Non-pigmented ciliary epithelial cell (primary cell): ENCODE measurements around the gene SMYD3.

ENCODE experiments used
- DNase-seq: peaks from one replicate; pipeline ENCODE4 v3.0.0-alpha.2; 2010; ENCODE audit warnings: low read depth

SMYD3 gene

GRCh38 chr1:245871191-245871590 lies 635.9 kb downstream of the SMYD3 start:
- DNase-seq = no peak

DNA sequence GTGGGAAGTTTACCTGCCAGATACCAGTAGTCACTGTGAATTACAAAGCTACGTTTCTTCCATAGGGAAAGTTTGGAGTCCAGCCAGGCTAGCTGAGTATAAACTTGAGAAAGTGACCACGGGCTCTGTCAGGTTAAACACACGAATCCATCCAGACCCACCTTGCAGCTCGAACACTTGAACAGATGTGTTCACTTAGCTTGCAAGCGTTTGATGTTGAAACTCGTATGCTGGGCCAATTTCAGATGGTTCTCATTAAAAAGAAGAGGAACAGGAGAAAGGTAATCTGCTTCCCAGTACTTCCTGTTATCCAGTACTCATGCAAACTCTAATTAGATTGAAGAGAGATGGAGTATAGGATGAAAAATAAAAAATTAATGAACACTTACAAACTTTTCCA lies 636.4 kb downstream of the SMYD3 start:
- DNase-seq = no peak

- DNase-seq = no peak
These were observed 637.2 kb downstream of the SMYD3 start for GRCh38 chr1:245869847-245870246.

DNA sequence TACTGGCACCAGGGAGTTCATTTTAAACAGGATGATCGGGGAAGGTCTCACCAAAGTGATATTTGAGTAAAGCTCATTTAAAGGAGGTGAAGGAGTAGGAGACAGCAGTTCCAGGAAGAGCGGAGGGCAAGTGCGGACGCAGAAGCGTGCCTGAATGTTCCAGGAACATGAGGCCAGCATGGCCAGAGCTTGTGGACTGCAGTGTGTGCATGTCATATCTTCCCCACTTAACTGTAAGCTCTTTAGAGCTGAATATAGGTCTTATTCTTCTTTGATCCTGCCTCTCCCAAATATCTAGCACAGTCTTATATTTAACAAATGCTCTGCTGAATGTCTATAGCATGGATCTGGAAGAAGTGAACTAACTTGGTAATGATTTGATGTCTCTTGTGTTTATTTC lies 639.3 kb downstream of the SMYD3 start:
- no peak for DNase-seq

DNA sequence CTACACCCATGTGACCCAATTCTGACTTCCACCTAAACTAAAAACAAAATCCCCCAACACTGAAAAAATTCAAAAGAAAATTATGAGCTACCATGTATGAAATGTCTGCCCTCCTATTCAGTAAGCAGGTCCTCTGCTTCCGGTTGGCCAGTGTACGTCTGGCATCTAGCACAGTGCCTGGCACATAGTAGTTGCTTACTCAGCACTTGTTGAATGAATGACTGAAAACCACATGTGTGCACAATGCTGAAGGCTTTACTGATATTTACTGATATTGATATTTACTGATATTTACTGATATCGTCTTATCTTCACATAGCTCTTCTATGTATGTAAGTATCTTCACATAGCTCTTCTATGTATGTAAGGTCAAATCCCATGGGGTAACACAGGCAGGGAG lies 642.2 kb downstream of the SMYD3 start:
- no peak for DNase-seq

GRCh38 chr1:245863566-245864184 lies 643.4 kb downstream of the SMYD3 start:
- no peak for DNase-seq

DNA sequence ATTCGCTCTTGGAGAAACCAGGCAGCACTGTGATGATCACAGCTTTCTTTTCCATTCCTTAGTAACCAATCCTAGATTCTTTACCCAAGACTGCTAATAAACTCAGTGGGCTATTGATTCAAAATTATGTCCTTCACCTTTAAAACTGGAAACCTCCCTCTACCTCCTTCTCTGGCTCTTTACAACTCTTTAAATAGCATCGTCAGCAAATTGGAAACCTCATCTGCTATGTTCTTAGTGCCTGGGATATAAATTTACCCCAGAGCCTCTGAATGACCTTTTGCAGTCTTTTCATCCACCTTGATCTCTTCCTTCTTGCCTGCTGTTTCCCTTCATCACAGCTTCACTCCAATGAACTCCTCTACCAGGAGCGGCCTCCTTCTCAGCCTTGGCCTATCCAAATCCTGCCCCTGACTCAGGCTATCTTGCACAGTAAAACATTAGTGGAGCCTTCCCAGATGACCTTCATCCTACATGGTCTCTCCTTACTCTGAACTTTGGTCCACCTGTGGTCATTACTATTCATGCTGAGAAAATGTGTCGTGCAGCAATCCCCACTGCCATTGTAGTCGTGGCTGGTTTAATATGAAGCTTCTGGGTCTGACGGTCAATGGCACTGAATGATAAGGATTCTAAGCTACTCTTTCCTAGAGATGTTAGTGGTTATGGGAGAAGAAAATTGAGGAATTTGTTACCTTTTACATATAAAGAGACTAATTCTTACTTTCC lies 644.1 kb downstream of the SMYD3 start:
- DNase-seq = no peak

DNA sequence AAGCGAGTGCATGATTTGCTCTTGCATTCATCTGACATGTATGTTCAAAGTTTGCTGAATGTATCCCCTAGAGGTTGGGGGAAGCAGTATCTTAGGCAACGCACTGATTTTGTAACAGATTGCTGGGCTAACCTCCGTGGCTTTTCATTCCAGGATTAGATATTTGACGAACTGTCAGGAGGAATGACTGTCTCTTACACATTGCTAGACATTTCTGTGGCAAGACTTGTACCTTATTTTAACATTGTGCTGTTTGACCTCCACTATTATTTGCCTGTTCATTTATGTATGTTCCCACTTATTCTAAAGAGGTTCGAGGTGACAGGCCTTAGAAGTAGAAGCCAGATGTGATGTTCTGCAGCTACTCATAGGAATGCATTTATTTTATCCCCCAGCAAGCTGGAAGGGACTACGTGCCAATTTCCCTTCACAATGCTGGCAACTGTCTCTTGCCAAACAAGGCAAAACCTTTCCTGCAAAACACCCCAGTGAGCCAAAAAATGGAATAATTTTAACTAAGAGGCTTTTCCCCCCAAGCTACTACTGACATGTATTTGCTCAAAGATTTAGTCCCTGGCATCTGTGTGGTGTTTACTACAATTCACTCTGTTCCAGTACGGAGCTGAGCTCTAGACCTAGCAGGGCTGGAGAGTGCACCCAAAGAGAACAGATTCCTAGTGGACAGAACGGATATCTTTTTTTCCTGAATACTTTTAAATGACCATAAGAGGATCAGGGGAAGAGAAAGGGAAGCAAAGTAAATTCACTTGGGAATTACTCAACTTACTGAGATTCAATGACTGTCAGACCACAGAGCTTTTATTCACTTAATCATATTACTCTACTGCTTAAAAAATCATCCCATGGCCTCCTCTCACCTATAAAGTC lies 646.2 kb downstream of the SMYD3 start:
- no peak for DNase-seq

DNA sequence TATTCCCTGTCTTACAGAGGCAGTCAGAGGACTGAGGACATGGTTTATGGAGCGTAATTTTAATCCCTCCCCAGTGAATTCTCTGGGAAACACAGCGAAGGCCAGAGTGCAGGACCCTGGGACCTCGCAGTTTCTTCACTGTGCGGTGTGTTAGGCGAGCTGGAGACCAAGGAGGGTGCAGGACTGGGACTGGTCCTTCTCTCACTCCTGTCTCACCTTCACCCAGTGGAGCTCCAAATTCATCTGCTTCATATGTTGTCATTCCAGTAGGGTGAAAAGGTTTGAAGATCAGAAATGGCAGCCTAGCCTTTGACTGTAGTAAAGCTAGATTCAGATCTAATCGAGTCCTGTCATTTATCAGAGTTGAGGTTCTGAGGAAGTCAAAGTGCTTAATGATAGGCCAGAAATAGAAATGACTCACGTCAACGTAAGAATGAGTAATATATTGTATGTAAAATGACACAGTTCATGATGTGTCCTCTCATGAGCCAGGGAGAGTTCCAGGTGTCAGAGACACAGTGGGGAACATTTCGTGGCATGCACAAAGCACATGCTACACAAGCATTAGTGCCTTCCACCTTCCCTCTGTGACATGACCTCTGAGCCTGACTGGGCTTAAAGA lies 647.5 kb downstream of the SMYD3 start:
- no peak for DNase-seq

DNA sequence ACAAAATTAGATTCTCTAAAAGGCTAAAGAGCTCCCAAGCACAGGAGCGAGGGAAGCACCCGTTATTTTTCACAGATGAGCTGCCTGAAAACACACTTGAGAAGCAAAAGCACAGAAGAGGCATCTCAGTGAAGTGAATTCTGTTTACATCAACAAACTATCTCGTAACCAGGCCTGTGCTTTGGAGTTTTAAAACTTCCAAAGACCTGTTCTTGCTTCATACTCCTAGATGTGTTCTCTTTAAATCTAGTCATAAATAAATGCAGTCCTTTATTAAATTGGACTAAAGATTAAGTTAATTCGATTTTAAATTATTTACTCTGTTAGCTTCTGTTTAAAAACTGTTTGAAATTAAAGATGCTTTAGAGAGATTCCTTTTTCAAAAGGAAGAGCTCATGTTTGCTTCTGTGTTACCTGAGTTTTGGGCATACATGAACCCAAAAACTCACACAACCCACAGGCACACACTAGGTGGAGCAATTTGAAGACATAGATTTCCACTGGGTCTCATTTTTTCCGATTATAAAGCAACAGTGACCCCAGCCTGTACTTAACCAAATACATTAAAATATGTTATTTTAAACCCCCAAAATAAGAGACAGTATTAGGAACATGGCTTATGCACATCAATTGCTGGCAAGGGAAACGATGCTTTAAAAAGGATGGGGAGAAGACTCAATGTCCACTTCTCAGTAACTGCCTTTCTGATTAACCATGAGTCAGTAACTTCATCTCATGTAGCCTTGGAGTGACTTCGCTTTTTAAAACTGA lies 648.2 kb downstream of the SMYD3 start:
- no peak for DNase-seq

- no peak for DNase-seq
These were observed 648.9 kb downstream of the SMYD3 start for GRCh38 chr1:245858022-245858721.

DNA sequence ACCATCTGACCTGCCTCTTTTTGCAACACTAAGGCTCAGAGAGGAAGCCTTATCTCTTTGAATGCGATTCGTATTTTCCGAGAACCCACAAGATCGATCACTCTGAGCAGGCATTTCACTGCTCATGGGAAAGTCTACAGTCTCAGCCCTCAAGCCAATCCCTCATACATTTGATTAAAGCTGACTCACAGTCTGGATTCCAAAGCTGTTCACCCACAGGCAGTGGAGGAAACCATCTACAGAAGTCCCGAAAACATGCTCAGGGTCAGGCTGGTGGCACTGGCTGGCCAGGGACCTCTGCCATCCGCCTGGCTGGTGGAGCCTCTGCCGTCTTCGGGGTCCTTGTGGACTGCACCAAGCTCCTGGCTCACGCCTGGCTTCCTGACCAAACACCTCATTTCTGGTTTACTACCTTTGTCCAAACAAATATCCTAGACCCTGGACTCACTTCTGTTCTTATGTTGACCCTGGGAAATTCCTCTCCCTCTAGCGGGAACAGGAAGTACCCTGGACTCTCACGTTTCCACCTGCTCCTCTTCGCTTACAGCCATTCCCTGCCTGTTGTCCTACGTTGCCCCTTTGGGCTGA lies 650.0 kb downstream of the SMYD3 start:
- DNase-seq = peak; percentile 90

- DNase-seq = no peak
These were observed 651.0 kb downstream of the SMYD3 start for GRCh38 chr1:245855846-245856730.

GRCh38 chr1:245853291-245853690 lies 653.8 kb downstream of the SMYD3 start:
- no peak for DNase-seq

DNA sequence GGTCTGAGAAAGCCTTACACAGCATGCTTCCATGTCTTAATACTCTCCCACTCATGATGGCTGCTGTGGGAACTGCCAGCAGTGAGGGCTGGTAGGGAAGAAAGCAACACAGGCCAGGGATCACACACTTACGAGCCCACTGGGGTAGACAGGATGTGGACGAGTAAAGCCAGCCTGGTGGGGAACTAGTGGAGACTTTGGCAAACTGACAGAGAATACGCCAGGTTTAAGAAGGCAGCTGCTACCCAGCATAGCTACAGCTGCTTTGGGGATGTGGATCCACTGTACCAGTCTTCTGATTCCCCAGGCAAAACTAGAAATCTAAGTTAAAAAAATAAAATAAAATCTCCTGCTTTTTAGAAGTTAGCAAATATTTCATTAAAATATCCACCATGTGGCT lies 664.0 kb downstream of the SMYD3 start:
- DNase-seq = no peak

DNA sequence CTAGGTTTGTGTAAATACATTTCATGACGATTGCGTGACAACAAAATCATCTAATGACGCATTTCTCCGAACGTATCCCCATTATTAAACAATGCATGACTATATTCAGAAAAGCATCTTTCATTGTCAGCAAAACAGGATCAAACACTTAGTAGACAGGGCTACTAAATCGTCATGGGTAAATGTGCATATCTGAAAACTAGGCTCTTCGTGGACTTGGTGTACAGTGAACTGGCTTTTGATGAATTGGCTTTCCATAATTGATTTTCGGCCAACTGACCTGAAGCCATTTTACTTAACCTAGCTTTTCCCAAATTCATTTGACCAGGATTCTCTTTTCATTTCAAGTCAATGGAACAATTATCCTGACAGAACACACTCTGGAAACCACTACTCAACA lies 665.0 kb downstream of the SMYD3 start:
- DNase-seq = no peak

GRCh38 chr1:245840971-245841370 lies 666.1 kb downstream of the SMYD3 start:
- no peak for DNase-seq

DNA sequence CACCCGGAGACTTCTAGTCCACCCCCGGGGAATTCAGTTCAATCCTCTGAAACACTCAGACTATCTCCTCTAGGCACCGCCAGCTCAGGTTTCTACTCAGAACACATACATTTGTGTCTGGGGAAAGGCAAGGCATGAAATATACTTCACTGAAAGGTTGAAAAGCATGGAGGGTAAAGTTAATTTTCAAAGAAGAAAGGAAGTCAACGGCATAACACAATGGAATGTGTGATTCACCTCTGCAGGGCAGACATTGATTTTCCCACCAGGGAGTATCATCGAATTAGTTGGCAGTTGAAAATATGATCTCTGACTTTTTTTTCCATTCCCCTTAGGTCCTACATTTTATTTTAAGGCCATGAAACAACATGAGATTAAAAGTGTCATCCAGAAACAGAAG lies 669.4 kb downstream of the SMYD3 start:
- DNase-seq = no peak

DNA sequence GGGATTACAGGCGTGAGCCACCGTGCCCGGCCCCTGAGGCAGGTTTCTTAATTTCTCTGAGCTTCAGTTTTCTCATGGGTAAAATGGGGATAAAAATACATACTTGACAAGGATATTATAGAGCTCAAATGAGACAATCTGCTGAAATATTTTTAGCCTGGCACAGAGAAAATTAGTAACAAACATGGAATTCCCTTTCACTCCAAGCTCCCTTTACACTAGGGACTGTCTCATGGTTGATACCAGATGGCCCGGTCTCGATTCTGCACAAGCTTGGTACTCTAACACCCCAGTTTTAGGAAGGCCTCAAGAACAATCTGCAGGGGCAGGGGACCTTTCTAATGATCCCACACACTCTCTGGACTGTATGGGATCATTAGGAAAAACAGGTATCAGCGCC lies 671.7 kb downstream of the SMYD3 start:
- no peak for DNase-seq

GRCh38 chr1:245834002-245834401 lies 673.1 kb downstream of the SMYD3 start:
- DNase-seq = no peak
